NCI-H187 treated with DMSO at 0.1 percent for 48 hours (cell line): Measurements from ENCODE around the gene LHFPL3.

Experiments
- DNase-seq: peaks from one replicate; lab custom pipeline; 2025; lab: John Stamatoyannopoulos, UW

LHFPL3 gene

GRCh38 chr7:104800307-104800706, 471.9 kb downstream of the LHFPL3 start:
- DNase-seq: no peak

DNA sequence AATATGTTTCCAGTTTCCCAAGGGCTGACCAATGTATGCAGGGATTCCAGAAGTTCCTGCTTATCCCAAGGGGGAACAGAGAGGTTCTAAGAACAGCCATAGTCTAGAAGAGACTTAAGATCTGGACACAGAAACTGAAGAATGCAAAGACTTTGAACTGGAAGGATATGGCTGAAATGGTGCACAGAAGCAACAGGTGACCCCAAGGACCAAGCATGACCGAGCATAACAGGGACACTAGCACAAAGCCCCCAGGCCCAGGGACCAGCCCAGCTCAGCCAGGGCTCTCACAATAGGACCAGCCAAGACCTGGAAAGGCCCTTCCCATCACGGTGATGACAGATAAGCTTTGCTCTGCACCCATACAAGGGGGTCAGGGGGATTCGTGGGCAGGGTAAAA, 472.6 kb downstream of the LHFPL3 start:
- no peak for DNase-seq

DNA sequence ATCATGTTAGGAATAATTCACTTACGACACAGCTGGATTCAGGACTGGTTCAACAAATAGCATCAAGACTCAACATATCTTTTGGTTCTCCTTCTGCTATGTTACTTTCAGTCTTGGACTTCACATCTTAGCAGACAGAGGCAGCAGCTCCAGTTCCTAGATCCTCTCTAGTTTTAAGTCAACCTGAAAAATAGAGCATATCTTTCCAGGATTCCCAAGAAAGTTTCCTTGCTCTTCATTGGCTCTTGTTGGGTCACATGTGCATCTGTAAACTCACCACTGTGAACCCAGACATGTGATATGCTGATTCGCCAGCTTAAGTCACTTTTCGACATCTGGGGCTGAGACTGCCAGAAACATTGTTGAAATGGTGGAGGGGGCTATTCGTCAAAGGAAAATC, 475.5 kb downstream of the LHFPL3 start:
- no peak for DNase-seq

GRCh38 chr7:104804696-104805095, 476.3 kb downstream of the LHFPL3 start:
- no peak for DNase-seq

- no peak for DNase-seq
These were observed 477.3 kb downstream of the LHFPL3 start for GRCh38 chr7:104805449-104806317.

- no peak for DNase-seq
These were observed 479.3 kb downstream of the LHFPL3 start for GRCh38 chr7:104807671-104808070.

DNA sequence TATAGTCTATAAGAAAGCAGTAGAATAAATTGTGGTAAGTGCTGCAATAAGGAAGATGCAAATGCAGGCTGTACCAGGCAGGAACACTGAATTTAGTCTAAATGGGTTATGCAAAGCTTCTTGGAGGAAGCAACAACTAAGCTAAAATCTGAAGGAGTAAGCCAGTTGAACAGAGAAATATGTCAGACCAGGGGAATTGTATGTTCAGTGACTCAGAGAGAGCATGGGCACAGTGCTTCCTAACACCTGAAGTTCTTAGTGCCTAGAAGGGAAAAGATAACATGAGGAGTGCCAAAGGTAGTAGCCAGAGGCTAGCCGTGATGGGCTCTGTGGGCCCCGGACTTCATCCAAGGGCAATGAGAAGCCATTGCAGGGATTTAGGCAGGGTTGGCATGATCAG, 481.5 kb downstream of the LHFPL3 start:
- no peak for DNase-seq

DNA sequence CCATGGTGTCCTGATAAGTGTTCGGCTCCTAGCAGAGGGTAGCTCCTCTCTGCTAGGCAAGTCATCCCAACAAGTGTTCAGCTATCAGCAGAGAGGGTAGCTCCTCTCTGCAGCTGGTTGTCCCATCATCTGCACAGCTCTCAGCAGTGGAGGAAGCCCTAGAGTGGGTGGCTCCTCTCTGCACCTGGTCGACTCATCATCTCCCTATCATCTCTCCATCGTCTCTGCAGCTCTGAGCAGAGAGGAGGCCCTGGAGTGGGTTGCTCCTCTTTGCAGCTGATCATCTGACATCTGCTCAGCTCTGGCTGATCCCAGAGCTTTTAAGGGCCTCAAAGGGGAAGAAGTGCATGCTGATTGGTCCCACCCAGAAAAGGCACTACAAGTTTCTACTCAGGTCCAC, 485.7 kb downstream of the LHFPL3 start:
- DNase-seq: no peak

- no peak for DNase-seq
These were observed 486.4 kb downstream of the LHFPL3 start for GRCh38 chr7:104814671-104815400.

- DNase-seq: no peak
These were observed 488.1 kb downstream of the LHFPL3 start for GRCh38 chr7:104816537-104816936.

DNA sequence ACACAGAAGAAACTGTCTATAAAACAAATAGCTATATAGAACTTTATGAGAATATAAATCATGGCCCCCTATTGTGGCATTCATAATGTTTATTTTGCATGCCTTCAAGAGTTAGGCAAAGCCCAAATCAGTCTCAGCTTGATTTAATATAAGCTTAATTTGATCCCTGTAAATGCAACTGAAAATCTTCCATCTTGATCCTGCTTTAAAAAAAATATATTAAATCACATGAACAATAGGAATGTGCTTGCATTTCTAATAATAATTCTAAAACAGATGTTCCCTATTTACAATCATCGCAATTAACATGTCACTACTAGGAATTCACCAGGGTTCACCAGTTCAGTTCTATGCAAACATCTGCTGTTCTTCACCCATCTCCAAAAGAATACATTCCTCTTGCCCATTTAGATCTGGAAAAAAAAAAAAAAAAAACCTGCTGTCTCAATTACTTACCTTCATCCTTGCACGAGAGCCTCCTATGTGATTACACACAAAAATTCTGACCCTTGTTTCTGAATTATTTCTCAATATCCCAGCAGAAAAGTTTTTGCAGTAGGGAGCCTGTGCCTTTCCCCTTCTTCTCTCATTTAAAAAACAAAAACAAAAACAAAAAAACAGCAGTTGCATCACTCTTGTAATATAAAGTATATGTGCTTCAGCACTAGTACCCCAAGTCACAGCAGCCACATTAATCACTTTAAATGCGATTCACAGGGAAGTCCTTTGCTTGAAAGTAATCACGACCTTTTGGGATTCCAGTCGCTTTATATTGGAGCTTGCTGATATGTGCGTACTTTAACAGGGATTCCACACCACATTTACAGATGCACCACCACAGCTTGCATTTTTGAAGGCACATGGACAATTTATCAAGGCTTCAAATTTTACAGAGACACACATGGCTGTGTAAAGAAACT, 490.8 kb downstream of the LHFPL3 start:
- no peak for DNase-seq

DNA sequence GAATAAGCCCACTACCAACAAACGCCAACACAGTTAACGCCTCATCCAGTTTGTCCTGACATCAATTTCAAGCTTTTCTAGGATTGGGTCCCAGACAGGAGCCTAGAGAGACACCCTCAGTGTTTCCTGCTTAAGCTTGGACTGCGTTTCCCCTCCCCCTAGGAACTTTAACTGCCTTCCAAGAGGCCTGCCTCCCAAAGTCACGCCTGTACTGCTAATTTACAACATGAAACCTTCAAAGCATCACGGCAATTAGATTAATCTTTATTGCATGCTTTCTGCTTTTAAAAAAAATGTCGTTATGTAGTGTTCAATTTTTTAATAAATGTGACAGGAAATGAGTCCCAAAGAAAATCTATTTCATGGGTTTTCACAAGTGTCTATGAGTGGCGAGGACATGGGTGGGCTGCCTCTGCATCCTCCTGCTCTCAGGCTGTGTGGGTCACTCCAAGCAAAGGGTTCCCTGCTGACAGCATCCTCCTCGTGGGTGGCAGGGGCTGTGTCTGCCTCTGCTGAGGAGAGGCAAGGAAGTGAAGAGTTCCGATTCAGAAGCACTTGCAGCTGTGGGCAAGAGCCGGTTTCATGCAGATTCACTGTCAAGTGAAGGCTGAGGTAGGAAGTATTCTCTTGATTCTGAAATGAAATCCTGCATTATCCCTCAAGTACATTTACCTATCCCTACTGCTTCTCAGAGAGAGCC, 492.6 kb downstream of the LHFPL3 start:
- no peak for DNase-seq

- DNase-seq: no peak
These were observed 494.8 kb downstream of the LHFPL3 start for GRCh38 chr7:104823177-104823576.

GRCh38 chr7:104825099-104825498, 496.7 kb downstream of the LHFPL3 start:
- DNase-seq: no peak

DNA sequence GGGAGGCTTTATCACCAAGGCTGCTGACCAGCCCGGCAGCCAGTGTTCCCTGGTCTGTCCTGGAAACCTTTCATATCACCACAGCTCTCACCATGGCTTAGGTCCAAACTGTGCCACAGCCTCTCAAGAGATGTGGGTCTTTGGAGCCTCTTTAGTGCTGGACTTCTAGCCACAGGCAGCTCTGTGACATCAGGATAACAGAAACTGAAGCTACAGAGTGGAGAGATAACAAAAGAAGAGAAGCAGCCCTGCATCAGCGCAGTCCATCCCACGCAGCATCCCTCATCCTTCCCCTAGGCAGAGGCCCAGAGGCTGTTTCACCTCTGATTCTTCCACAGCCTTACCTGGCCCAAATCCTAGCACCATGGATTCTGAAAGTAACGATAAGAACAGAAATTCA, 497.7 kb downstream of the LHFPL3 start:
- no peak for DNase-seq

DNA sequence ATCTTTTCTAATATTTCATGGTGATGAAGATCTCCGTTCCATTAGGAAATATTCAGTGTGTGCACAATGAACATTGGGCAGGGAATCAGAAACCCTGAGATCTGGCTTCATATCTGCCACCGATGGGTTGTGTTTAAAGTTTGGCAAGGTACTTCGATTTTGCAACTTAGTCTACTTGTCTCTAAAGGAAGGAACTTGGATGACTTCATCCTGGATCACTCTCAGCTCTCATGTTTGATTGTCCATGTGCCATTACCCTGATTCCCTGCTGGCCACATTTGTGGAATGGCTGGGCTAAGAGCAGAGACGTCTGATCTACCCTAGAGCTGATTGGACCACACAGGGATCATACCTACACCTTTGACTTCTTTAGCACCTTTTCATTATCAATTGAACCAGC, 508.6 kb downstream of the LHFPL3 start:
- DNase-seq: no peak

DNA sequence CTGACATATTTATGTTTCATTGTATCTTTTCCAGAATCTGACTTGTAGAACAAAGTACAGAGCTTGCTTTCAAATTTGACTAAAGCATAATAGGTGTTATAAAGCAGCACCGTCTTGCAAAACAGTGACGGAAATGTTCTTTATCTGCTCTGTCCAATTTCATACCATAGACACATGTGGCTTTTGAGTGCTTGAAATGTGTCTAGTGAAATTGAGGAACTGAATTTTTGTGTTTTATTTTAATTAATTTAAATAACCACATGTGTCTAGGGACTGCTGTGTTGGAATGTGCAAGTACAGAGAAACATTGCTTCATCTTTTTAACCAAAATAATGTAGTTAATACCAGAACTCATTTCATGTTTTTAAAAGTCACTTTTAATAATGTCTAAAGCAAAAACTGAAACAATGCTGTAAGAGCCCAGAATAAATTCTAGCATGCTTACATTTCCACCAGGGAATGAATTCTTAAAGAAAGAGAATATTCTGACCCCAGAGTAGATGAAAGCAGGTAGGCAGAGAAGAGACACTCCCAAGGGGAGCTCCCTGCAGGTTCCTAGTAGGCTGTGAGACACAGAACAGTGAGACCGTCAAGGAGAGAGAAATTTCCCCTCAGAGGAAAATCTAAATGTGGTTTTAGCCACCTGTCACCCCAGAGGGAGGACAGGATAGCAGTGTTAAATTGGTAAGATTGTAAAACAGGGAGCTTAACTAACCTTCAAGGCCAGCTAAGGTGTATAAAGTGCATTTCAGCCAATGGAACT, 510.3 kb downstream of the LHFPL3 start:
- no peak for DNase-seq

GRCh38 chr7:104839842-104840241, 511.4 kb downstream of the LHFPL3 start:
- no peak for DNase-seq

GRCh38 chr7:104841798-104842197, 513.4 kb downstream of the LHFPL3 start:
- DNase-seq: no peak

GRCh38 chr7:104843198-104843597, 514.8 kb downstream of the LHFPL3 start:
- no peak for DNase-seq

- no peak for DNase-seq
These were observed 517.2 kb downstream of the LHFPL3 start for GRCh38 chr7:104845557-104845956.
